Trophoblast cell (in vitro differentiated cells and primary cell): ENCODE measurements around the gene XG.
"Not testable (repeated sequence)": the region's sequence is repeated elsewhere in the genome, so short reads cannot be mapped to it uniquely, and the experiment has no call there.

Experiments
- DNase-seq, 2 donors: peaks; one replicate each; pipeline ENCODE4 v3.0.0-alpha.2; 2016
- H2AFZ ChIP-seq: 2 replicates; pipeline ENCODE4 v1.6.1; 2013; ENCODE audit warnings: low read length, moderate library complexity, mild to moderate bottlenecking; ENCODE audit not compliant: insufficient read depth, poor library complexity
- H2AK5ac ChIP-seq: 2 replicates; pipeline ENCODE4 v1.6.1; 2013; ENCODE audit warnings: mild to moderate bottlenecking, low read length
- H2BK120ac ChIP-seq: 2 replicates; pipeline ENCODE4 v1.6.1; 2013; ENCODE audit warnings: low read length, mild to moderate bottlenecking, moderate library complexity; ENCODE audit not compliant: insufficient read depth, poor library complexity
- H2BK12ac ChIP-seq: 2 replicates; pipeline ENCODE4 v1.6.1; 2013; ENCODE audit warnings: mild to moderate bottlenecking, low read length, moderate library complexity
- H2BK5ac ChIP-seq: 2 replicates; pipeline ENCODE4 v1.6.1; 2013; ENCODE audit warnings: low read length, low read depth, moderate library complexity, mild to moderate bottlenecking; ENCODE audit not compliant: poor library complexity
- H3K14ac ChIP-seq: 2 replicates; pipeline ENCODE4 v1.6.1; 2013; ENCODE audit warnings: mild to moderate bottlenecking, low read length
- H3K18ac ChIP-seq: 2 replicates; pipeline ENCODE4 v1.6.1; 2013; ENCODE audit warnings: mild to moderate bottlenecking, low read length
- H3K23ac ChIP-seq: 2 replicates; pipeline ENCODE4 v1.6.1; 2013; ENCODE audit warnings: low read length
- H3K27ac ChIP-seq: 2 replicates; pipeline ENCODE4 v1.5.1; 2013; ENCODE audit warnings: low read depth, mild to moderate bottlenecking, inconsistent platforms, low read length, moderate library complexity
- H3K27me3 ChIP-seq: 2 replicates; pipeline ENCODE4 v1.6.1; 2013; ENCODE audit warnings: inconsistent platforms, mild to moderate bottlenecking, low read length, moderate library complexity; ENCODE audit not compliant: insufficient read depth
- H3K36me3 ChIP-seq, 2 experiments: 1 replicate in 1 of 2; 2 replicates in 1 of 2; pipeline ENCODE4 v1.6.1; 2013; ENCODE audit warnings: low read length in 2 of 2, mild to moderate bottlenecking in 2 of 2, moderate library complexity in 1 of 2; ENCODE audit not compliant: insufficient read depth in 2 of 2, control insufficient read depth in 1 of 2
- H3K4ac ChIP-seq: 2 replicates; pipeline ENCODE4 v1.6.1; 2013; ENCODE audit warnings: low read depth, mild to moderate bottlenecking, low read length, moderate library complexity
- H3K4me1 ChIP-seq, 2 experiments: 1 replicate in 1 of 2; 2 replicates in 1 of 2; pipeline ENCODE4 v1.6.1; 2013; ENCODE audit warnings: low read length in 2 of 2, mild to moderate bottlenecking in 2 of 2, moderate library complexity in 1 of 2; ENCODE audit not compliant: insufficient read depth in 2 of 2, control insufficient read depth in 1 of 2
- H3K4me2 ChIP-seq: 2 replicates; pipeline ENCODE4 v1.6.1; 2013; ENCODE audit warnings: inconsistent platforms, mild to moderate bottlenecking, low read length, moderate library complexity
- H3K4me3 ChIP-seq: 2 replicates; pipeline ENCODE4 v1.5.1; 2013; ENCODE audit warnings: mild to moderate bottlenecking, low read depth, low read length, inconsistent platforms
- H3K79me1 ChIP-seq: one replicate; pipeline ENCODE4 v1.6.1; 2013; ENCODE audit warnings: low read length
- H3K79me2 ChIP-seq: 2 replicates; pipeline ENCODE4 v1.6.1; 2013; ENCODE audit warnings: low read length, mild to moderate bottlenecking; ENCODE audit not compliant: control insufficient read depth, insufficient read depth, poor library complexity
- H3K9ac ChIP-seq: 2 replicates; pipeline ENCODE4 v1.6.1; 2013; ENCODE audit warnings: mild to moderate bottlenecking, low read length
- H3K9me3 ChIP-seq: 2 replicates; pipeline ENCODE4 v1.6.1; 2013; ENCODE audit warnings: low read depth, mild to moderate bottlenecking, control low read depth, inconsistent platforms, low read length; ENCODE audit not compliant: insufficient read depth
- H4K12ac ChIP-seq: 2 replicates; pipeline ENCODE4 v1.6.1; 2013; ENCODE audit warnings: low read depth, mild to moderate bottlenecking, low read length, moderate library complexity
- H4K8ac ChIP-seq: 2 replicates; pipeline ENCODE4 v1.6.1; 2013; ENCODE audit warnings: low read depth, mild to moderate bottlenecking, low read length, moderate library complexity
- H4K91ac ChIP-seq: one replicate; pipeline ENCODE4 v1.6.1; 2013; ENCODE audit warnings: low read depth, mild to moderate bottlenecking, low read length, moderate library complexity
- WGBS: extraction: QIAGEN DNeasy Blood & Tissue Kit; methylation state at CpG from one replicate; pipeline ENCODE4 v1.1.7; 2013; ENCODE audit warnings: missing lambda C conversion rate; ENCODE audit not compliant: insufficient read length, insufficient coverage; ENCODE audit errors: extremely low coverage; 5-methylcytosine and 5-hydroxymethylcytosine counted together

The XG gene

DNA sequence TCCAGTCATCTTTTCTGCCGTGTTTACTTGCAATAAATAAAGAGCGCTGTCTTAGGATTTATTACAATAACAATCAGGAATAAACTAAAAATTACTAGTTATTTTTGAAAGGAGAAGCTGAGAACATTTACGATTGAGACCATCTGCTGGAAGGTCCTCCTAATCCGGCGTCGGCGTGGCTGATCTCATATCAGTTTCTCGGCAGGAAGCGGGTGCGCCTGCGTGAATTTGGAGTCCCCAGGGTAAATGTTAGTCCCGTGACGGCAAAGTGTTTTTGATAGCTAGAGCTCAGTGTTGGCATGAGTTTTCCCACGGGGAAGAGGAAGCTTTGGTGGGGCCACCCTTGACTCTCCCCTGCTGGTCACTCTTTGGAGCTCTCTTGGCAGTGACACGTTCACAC is 45.0 kb downstream of the XG start:
- H3K27ac ChIP-seq, DNase-seq, H2BK5ac ChIP-seq: not testable (repeated sequence)

DNA sequence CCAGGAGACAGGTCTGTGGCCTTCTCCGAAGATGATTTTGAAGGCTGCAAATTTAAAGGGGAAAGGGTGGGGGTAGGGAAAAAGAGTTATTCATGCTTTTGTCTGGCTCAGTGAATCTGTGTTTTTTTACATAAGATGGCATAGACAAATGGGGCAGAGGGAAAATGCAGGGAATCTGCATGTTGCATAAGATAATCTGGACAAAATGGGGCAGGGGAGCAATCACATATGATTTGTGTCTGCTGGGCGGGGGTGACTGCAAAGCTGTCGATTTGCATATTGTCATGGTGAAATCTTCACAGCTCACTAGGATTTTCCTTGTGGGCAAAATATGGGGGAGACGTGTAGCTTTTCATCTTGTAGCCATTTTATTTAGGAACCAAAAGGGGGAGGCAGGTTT is 47.5 kb downstream of the XG start:
- no peak overlapping the region for H2AK5ac ChIP-seq

More for the DNA sequence above, 45.0 kb downstream of the XG start:
- H2BK120ac ChIP-seq, H4K8ac ChIP-seq, H3K18ac ChIP-seq, H3K79me2 ChIP-seq, H3K9me3 ChIP-seq, H3K4me2 ChIP-seq, H3K14ac ChIP-seq, H2AK5ac ChIP-seq, H2BK12ac ChIP-seq, H3K9ac ChIP-seq, H3K27me3 ChIP-seq, H4K12ac ChIP-seq, H3K36me3 ChIP-seq, H3K4me1 ChIP-seq, H3K4me3 ChIP-seq, H4K91ac ChIP-seq, H3K23ac ChIP-seq, H3K79me1 ChIP-seq, H3K4ac ChIP-seq, H2AFZ ChIP-seq: not testable (repeated sequence)
- WGBS = no CpG with 5 or more reads among the region's 15 CpGs

DNA sequence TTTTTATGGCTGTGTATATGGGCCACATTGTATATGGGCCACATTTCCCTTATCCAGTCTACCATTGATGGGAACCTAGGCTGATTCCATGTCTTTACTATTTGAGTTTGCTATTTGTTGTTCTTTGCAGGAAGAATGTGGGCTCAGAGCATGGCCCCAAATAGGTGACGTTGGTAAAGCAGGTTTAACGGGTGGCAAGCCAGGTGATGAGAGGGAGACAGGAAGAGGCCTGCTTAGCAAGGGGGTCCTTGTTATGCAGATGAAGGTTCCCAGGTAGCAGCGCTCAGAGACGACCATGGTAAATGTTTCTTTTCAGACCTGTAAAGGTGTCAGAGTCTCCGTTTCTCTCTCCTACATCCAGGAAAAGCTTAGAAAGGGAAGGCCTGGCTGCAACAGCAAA is 48.1 kb downstream of the XG start:
- not testable (repeated sequence) for H4K8ac ChIP-seq, H3K4me2 ChIP-seq, H3K9ac ChIP-seq, H3K14ac ChIP-seq, H2AFZ ChIP-seq, H3K36me3 ChIP-seq, H3K18ac ChIP-seq, H2BK5ac ChIP-seq, H3K79me2 ChIP-seq, H2BK12ac ChIP-seq, H3K23ac ChIP-seq, H3K4me3 ChIP-seq, H4K91ac ChIP-seq, H4K12ac ChIP-seq, H3K27me3 ChIP-seq, H2AK5ac ChIP-seq, H3K9me3 ChIP-seq, H3K4ac ChIP-seq, DNase-seq, H2BK120ac ChIP-seq
- no CpG with 5 or more reads among the region's 5 CpGs for WGBS
- Histone ChIP-seq H3K79me1 (peaks cover 12% of the 10 kb centered on the region), H3K27ac (peak overlapping the region; percentile 4), H3K4me1 (peaks cover 8 to 10% of the 10 kb centered on the region in 2 experiments)

More for the DNA sequence above, 47.5 kb downstream of the XG start:
- Histone ChIP-seq H3K27ac (no peak overlapping the region), H3K23ac (no peak overlapping the region), H2BK5ac (no peak overlapping the region), H3K4me1 (peaks cover 7 to 8% of the 10 kb centered on the region in 2 experiments), H4K8ac (no peak overlapping the region), H4K91ac (no peak overlapping the region), H3K79me1 (peaks cover 8% of the 10 kb centered on the region), H3K4ac (no peak overlapping the region), H3K9ac (no peak overlapping the region), H3K4me3 (no peak overlapping the region), H3K36me3 (no peaks in the 10 kb centered on the region), H3K4me2 (no peak overlapping the region), H2AFZ (no peak overlapping the region), H3K9me3 (no peaks in the 10 kb centered on the region), H3K79me2 (no peaks in the 10 kb centered on the region), H2BK12ac (no peak overlapping the region), H2BK120ac (no peak overlapping the region), H4K12ac (no peak overlapping the region), H3K18ac (no peak overlapping the region), H3K14ac (no peak overlapping the region), H3K27me3 (no peaks in the 10 kb centered on the region)
- WGBS = no CpG with 5 or more reads among the region's 4 CpGs
- DNase-seq = no peak

DNA sequence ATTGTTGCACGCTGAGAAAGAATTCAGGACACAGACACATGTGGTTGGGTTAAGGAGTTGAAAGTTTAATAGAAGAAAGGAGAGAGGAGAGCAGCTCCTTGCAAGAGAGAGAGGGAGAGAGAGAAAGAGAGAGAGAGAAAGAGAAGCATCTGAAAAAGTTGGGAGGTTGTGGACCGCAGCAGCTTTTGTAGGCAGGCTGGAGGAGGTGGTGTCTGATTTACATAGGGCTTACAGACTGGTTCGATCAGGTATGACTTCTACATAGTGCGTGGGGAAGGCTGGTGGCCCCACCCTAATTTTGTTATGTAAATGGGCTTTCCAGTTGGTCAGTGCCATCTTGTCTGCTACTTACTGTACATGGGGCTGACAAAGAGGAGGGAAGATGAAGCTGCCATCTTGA is 49.4 kb downstream of the XG start:
- H3K4me1 ChIP-seq = peaks cover 13 to 14% of the 10 kb centered on the region in 2 experiments
- H3K18ac ChIP-seq = no peak overlapping the region
- no peak overlapping the region for H3K4me3 ChIP-seq
- H3K23ac ChIP-seq = no peak overlapping the region
- H4K8ac ChIP-seq = no peak overlapping the region
- H3K79me1 ChIP-seq = peaks cover 17% of the 10 kb centered on the region
- H4K12ac ChIP-seq = no peak overlapping the region
- no peaks in the 10 kb centered on the region for H3K9me3 ChIP-seq
- H2AK5ac ChIP-seq = no peak overlapping the region
- H3K4me2 ChIP-seq = no peak overlapping the region
- no peak overlapping the region for H3K9ac ChIP-seq
- no peak overlapping the region for H2BK5ac ChIP-seq
- no peaks in the 10 kb centered on the region for H3K79me2 ChIP-seq
- no peak for DNase-seq
- no peak overlapping the region for H3K4ac ChIP-seq
- WGBS = no CpG with 5 or more reads among the region's 4 CpGs
- H2BK12ac ChIP-seq = no peak overlapping the region
- no peaks in the 10 kb centered on the region for H3K27me3 ChIP-seq
- H3K14ac ChIP-seq = no peak overlapping the region
- H3K36me3 ChIP-seq = no peaks in the 10 kb centered on the region
- H3K27ac ChIP-seq = no peak overlapping the region
- H2AFZ ChIP-seq = no peak overlapping the region
- peak overlapping the region; percentile 2 for H4K91ac ChIP-seq
- H2BK120ac ChIP-seq = no peak overlapping the region
